Spleen (tissue), 7 donors: ENCODE results near the gene RASSF10.

Experiments used
- POLR2A ChIP-seq, 3 donors: fragments of 450-650 bp; IDR thresholded peaks; one replicate each; pipeline ENCODE4 v1.5.1; 2017; ENCODE audit warnings: antibody characterized with exemption in 3 of 3, mild to moderate bottlenecking in 1 of 3
- POLR2AphosphoS5 ChIP-seq, 3 donors: sonication (generic); formaldehyde crosslinking; IDR thresholded peaks; one replicate each; pipeline ENCODE4 v1.5.1; 2017; ENCODE audit warnings: antibody characterized with exemption in 3 of 3
- TF ChIP-seq, protein P1 (sequence below), 11 experiments: fragments of 200-600 bp in 7 of 11; fragments of 450-650 bp in 4 of 11; sonication (generic) in 4 of 11; IDR thresholded peaks in 8 of 11; conservative IDR thresholded peaks in 3 of 11; 1 replicate in 7 of 11; 2 replicates in 4 of 11; pipeline versions ENCODE4 v1.4.0 to v1.8.0; 2016 to 2021; ENCODE audit warnings: antibody characterized with exemption in 11 of 11, inconsistent platforms in 4 of 11, mild to moderate bottlenecking in 1 of 11
- donor health status: DM: no; HTN: no; CAD: no; lungs with moderate emphysema.
- donor health status: DM: no; HTN: no; CAD: no.
- donor health status: DM: no; HTN: no; CAD: no.

DNA sequence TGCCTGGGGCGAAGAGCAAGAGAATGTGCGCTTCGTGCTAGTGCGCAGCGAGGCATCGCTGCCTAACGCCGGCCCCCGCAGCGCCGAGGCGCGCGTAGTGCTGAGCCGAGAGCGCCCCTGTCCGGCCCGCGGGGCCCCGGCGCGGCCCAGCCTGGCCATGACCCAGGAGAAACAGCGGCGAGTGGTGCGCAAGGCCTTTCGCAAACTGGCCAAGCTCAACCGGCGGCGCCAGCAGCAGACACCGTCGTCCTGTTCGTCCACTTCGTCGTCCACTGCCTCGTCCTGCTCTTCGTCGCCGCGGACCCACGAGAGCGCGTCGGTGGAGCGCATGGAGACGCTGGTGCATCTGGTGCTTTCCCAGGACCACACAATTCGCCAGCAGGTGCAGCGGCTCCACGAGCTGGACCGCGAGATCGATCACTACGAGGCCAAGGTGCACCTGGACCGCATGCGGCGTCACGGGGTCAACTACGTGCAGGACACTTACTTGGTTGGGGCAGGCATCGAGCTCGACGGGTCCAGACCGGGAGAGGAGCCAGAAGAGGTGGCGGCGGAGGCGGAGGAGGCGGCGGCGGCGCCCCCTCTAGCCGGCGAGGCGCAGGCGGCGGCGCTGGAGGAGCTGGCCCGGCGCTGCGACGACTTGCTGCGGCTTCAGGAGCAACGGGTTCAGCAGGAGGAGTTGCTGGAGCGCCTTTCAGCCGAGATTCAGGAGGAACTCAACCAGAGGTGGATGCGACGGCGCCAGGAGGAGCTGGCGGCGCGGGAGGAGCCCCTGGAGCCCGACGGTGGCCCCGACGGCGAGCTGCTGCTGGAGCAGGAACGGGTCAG, 1.0 kb downstream of the RASSF10 start:
- TF ChIP-seq, protein P1, sequence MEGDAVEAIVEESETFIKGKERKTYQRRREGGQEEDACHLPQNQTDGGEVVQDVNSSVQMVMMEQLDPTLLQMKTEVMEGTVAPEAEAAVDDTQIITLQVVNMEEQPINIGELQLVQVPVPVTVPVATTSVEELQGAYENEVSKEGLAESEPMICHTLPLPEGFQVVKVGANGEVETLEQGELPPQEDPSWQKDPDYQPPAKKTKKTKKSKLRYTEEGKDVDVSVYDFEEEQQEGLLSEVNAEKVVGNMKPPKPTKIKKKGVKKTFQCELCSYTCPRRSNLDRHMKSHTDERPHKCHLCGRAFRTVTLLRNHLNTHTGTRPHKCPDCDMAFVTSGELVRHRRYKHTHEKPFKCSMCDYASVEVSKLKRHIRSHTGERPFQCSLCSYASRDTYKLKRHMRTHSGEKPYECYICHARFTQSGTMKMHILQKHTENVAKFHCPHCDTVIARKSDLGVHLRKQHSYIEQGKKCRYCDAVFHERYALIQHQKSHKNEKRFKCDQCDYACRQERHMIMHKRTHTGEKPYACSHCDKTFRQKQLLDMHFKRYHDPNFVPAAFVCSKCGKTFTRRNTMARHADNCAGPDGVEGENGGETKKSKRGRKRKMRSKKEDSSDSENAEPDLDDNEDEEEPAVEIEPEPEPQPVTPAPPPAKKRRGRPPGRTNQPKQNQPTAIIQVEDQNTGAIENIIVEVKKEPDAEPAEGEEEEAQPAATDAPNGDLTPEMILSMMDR (IDR thresholded peaks at IDR 0.05 in 8 of 11, conservative IDR thresholded peaks at IDR 0.05 in 3 of 11): no peak
- no peak for TF ChIP-seq POLR2AphosphoS5 (IDR thresholded peaks at IDR 0.05)
- TF ChIP-seq POLR2A (IDR thresholded peaks at IDR 0.05): no peak
